ENCODE data around the gene KCNQ1. TPM values are rescaled to one million over a fixed set of nuclear protein-coding genes. Genes with fewer than 3 reads are reported as not detected.
A peak's percentile ranks its signal among the peaks of the same experiment; 100 is the strongest.

Gene KCNQ1
- total RNA-seq, 3 donors from 2014 or later, result 3.6 to 6.2 (median 5.1) TPM

- Histone ChIP-seq H3K9me3 (no peaks in the 10 kb centered on the region), H3K27ac (no peak overlapping the region), H3K4me3 (no peak overlapping the region), H3K27me3 (no peaks in the 10 kb centered on the region), H3K36me3 (no peaks in the 10 kb centered on the region), H3K4me1 (no peaks in the 10 kb centered on the region)
- DNase-seq (ENCODE audit: low spot score in 2 of 2), result peak in 1 of 2 donors; percentile 11
- TF ChIP-seq POLR2AphosphoS5 (IDR thresholded peaks at IDR 0.05) (no peak), POLR2A (IDR thresholded peaks at IDR 0.05) (no peak)
- TF ChIP-seq, protein P1, sequence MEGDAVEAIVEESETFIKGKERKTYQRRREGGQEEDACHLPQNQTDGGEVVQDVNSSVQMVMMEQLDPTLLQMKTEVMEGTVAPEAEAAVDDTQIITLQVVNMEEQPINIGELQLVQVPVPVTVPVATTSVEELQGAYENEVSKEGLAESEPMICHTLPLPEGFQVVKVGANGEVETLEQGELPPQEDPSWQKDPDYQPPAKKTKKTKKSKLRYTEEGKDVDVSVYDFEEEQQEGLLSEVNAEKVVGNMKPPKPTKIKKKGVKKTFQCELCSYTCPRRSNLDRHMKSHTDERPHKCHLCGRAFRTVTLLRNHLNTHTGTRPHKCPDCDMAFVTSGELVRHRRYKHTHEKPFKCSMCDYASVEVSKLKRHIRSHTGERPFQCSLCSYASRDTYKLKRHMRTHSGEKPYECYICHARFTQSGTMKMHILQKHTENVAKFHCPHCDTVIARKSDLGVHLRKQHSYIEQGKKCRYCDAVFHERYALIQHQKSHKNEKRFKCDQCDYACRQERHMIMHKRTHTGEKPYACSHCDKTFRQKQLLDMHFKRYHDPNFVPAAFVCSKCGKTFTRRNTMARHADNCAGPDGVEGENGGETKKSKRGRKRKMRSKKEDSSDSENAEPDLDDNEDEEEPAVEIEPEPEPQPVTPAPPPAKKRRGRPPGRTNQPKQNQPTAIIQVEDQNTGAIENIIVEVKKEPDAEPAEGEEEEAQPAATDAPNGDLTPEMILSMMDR (IDR thresholded peaks at IDR 0.05), result no peak
- intact Hi-C loops (cut with DNase I; ENCODE audit: low total_unique reads), result loop anchor here (5.0 kb wide), 1 partner anchor 602 kb away; no protein-coding TSS in a partner anchor
Observed at GRCh38 chr11:2584812-2585565, 140.2 kb downstream of the KCNQ1 start.

DNA sequence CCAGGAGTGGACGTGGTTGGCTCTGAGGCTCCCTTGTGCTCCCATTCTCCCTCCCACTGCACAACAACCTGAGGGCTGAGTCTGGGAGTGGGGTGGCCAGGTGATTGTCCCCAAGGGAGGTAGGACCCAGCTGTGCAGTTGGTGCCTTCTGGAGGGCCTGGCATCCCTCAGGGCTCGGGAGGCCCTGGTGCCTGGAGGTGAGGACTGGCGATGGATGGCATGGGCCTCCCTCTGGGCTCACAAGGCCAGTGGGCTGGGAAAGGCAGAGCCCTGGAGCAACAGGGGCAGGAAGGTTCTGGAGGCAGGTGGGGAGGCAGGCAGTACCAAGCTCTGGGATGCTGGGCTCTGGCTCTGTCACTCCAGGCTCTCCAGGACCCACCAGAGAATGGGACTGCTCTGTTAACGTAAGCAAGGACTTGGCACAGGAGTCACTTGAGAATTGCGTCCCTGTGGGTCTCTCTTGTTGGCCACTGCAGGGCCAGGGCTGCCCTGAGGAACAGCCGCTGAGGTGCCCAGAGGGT lies 140.8 kb downstream of the KCNQ1 start:
- peak in 1 of 2 donors; percentile 5 for DNase-seq (ENCODE audit: low spot score in 2 of 2)
- Histone ChIP-seq H3K36me3 (no peaks in the 10 kb centered on the region), H3K27ac (no peak overlapping the region), H3K9me3 (no peaks in the 10 kb centered on the region), H3K4me3 (no peak overlapping the region), H3K4me1 (no peaks in the 10 kb centered on the region), H3K27me3 (no peaks in the 10 kb centered on the region)
- TF ChIP-seq POLR2A (IDR thresholded peaks at IDR 0.05) (no peak), POLR2AphosphoS5 (IDR thresholded peaks at IDR 0.05) (no peak)
- TF ChIP-seq, protein P1 (IDR thresholded peaks at IDR 0.05), result no peak
- intact Hi-C loops (cut with DNase I; ENCODE audit: low total_unique reads), result no loop called here

DNA sequence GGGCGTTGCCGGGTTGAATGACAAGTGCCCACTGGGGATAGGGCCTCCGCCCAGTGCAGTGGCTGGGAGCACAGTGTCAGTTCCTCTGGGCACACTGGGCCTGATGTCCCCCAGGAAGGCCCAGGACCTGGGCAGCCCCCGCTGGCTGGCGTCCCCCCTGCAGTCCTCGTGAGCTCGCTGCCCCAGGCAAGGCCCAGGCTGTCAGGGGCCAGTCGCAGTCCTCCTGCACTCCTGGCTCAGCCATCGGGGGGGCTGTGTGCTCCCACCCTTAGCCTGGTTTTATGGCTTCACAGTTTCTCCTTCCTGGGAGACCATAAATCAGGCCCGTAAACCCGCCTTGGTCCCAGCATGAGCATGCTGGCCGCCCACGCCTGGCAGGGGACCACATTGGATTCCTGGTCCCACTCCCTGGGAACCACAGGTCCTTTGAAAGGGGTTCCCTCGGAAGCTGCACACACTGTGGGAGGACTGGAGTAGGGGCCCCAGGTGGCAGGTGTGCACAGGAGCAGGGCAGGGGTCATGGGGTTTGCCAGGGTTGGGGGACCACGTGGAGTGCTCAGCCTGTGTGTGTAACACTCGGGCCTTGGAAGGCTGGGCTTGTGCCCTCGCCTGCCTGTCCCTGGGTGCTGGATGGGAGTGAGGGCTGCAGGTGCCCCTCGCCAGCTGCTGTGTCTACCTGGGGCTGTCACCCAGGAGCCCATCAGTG lies 141.4 kb downstream of the KCNQ1 start:
- H3K36me3 ChIP-seq, result no peaks in the 10 kb centered on the region
- intact Hi-C loops (cut with DNase I; ENCODE audit: low total_unique reads), result no loop called here
- no peaks in the 10 kb centered on the region for H3K4me1 ChIP-seq
- H3K27ac ChIP-seq, result no peak overlapping the region
- peak in 1 of 2 donors; percentile 12 for DNase-seq (ENCODE audit: low spot score in 2 of 2)
- TF ChIP-seq POLR2A (IDR thresholded peaks at IDR 0.05), result no peak
- TF ChIP-seq, protein P1 (IDR thresholded peaks at IDR 0.05), result no peak
- no peak for TF ChIP-seq POLR2AphosphoS5 (IDR thresholded peaks at IDR 0.05)
- no peaks in the 10 kb centered on the region for H3K27me3 ChIP-seq
- no peak overlapping the region for H3K4me3 ChIP-seq
- H3K9me3 ChIP-seq, result no peaks in the 10 kb centered on the region

DNA sequence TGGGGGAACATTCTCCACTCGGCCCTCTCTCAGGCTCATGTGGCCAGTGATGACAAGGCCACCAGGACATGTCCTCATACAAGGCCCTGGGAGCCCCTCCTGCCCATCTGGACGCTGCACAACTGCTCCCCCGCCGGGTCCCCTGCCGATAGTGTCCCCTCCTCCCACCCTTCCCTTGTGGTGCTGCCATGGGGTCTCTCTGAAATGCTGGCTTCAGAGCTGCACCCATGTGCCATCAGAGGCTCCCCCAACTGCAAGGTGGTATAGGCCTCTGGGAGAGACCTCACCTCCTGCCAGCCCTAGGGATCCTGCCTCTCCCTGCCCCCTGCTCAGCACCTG lies 142.0 kb downstream of the KCNQ1 start:
- H3K27me3 ChIP-seq, result no peaks in the 10 kb centered on the region

More for the DNA sequence above, 142.0 kb downstream of the KCNQ1 start:
- TF ChIP-seq POLR2A (IDR thresholded peaks at IDR 0.05) (no peak), POLR2AphosphoS5 (IDR thresholded peaks at IDR 0.05) (no peak)
- TF ChIP-seq, protein P1 (IDR thresholded peaks at IDR 0.05), result no peak
- intact Hi-C loops (cut with DNase I; ENCODE audit: low total_unique reads), result no loop called here
- no peak for DNase-seq (ENCODE audit: low spot score in 2 of 2)
- Histone ChIP-seq H3K9me3 (no peaks in the 10 kb centered on the region), H3K27ac (no peak overlapping the region), H3K4me3 (no peak overlapping the region), H3K36me3 (no peaks in the 10 kb centered on the region), H3K4me1 (no peaks in the 10 kb centered on the region)
